CD4-positive, alpha-beta T cell (primary cell): Measurements from ENCODE around the gene PMPCB. TPM values are rescaled to one million over a fixed set of nuclear protein-coding genes. Genes with fewer than 3 reads are reported as not detected.

ENCODE experiments used
- ATAC-seq: fragments of 200-7000 bp; cut with Tn5 transposase; one replicate; pipeline ENCODE4 v1.10.0; 2022; ENCODE audit warnings: mild to moderate bottlenecking; ENCODE audit not compliant: poor library complexity
- CTCF ChIA-PET: fragments of 350-600 bp; sonication (Branson Sonifier 250); formaldehyde crosslinking; loops from one replicate; lab custom pipeline; 2021; ENCODE audit warnings: antibody characterized with exemption, inconsistent platforms; lab: Charles Lee
- POLR2A ChIA-PET: fragments of 350-600 bp; sonication (Branson Sonifier 250); formaldehyde crosslinking; loops from one replicate; lab custom pipeline; 2021; ENCODE audit warnings: antibody characterized with exemption, inconsistent platforms; lab: Charles Lee
- DNase-seq, 14 experiments: peaks; one replicate each; pipeline ENCODE4 v3.0.0-alpha.2; 2013 to 2020; ENCODE audit warnings: mixed read lengths in 2 of 14
- H3K27ac ChIP-seq, 2 donors: one replicate each; pipeline versions ENCODE4 v1.5.1 to v1.7.0; 2013; ENCODE audit warnings: low read length in 2 of 2, low read depth in 1 of 2, mild to moderate bottlenecking in 1 of 2
- H3K27me3 ChIP-seq, 2 experiments: 1 replicate in 1 of 2; 2 replicates in 1 of 2; pipeline versions ENCODE4 v1.6.1 to v1.7.0; 2013; ENCODE audit warnings: low read length in 2 of 2, control low read depth in 1 of 2, mild to moderate bottlenecking in 1 of 2, moderate library complexity in 1 of 2; ENCODE audit not compliant: insufficient read depth in 2 of 2, control insufficient read depth in 1 of 2
- H3K36me3 ChIP-seq: one replicate; pipeline ENCODE4 v1.6.1; 2013; ENCODE audit warnings: low read length, control low read depth; ENCODE audit not compliant: insufficient read depth
- H3K4me1 ChIP-seq: one replicate; pipeline ENCODE4 v1.6.1; 2013; ENCODE audit warnings: low read length, control low read depth; ENCODE audit not compliant: insufficient read depth
- H3K4me3 ChIP-seq: one replicate; pipeline ENCODE4 v1.5.1; 2013; ENCODE audit warnings: mild to moderate bottlenecking, low read length, moderate library complexity
- H3K9me3 ChIP-seq, 2 experiments: 1 replicate in 1 of 2; 2 replicates in 1 of 2; pipeline versions ENCODE4 v1.6.1 to v1.7.0; 2013; ENCODE audit warnings: low read length in 2 of 2, mild to moderate bottlenecking in 2 of 2, control low read depth in 1 of 2, moderate library complexity in 1 of 2; ENCODE audit not compliant: control insufficient read depth in 1 of 2, insufficient read depth in 1 of 2
- H3K27ac Mint-ChIP-seq: one replicate; pipeline ENCODE4 v1.8.0; 2020; ENCODE audit warnings: mixed read lengths
- H3K27me3 Mint-ChIP-seq: one replicate; pipeline ENCODE4 v1.8.0; 2021; ENCODE audit warnings: mixed read lengths
- H3K36me3 Mint-ChIP-seq: one replicate; pipeline ENCODE4 v1.8.0; 2021; ENCODE audit warnings: low read depth, mixed read lengths
- H3K4me1 Mint-ChIP-seq: one replicate; pipeline ENCODE4 v1.8.0; 2021; ENCODE audit warnings: low read depth, mixed read lengths
- H3K4me3 Mint-ChIP-seq: one replicate; pipeline ENCODE4 v1.8.0; 2020; ENCODE audit warnings: mild to moderate bottlenecking, mixed read lengths
- H3K9me3 Mint-ChIP-seq: one replicate; pipeline ENCODE4 v1.8.0; 2020; ENCODE audit warnings: mixed read lengths
- CTCF ChIP-seq: fragments of 200-600 bp; IDR thresholded peaks from one replicate; pipeline ENCODE4 v1.8.0; 2022; ENCODE audit warnings: antibody characterized with exemption, mild to moderate bottlenecking
- intact Hi-C, 2 experiments: fragments of 100-400 bp; cut with DNase I in 1 of 2; cut with micrococcal nuclease in 1 of 2; formaldehyde crosslinking; loops; one replicate each; pipeline versions ENCODE4 v1.15.1 to v1.9.0; 2023 to 2025; cut with DNase I, micrococcal nuclease
- total RNA-seq, 174 experiments: library from RNA in 2 of 174; stranded (reverse) in 2 of 174; gene quantifications; one replicate each; pipeline ENCODE4 v1.2.3 and lab custom pipeline; 2021 to 2026

The PMPCB gene
- total RNA-seq, 2 experiments from 2014 or later, result 101 to 103 TPM

GRCh38 chr7:103349805-103350204, 52.6 kb downstream of the PMPCB start:
- DNase-seq, result no peak
- H3K27me3 Mint-ChIP-seq, result no peaks in the 10 kb centered on the region
- peaks cover 36% of the 10 kb centered on the region for H3K4me1 ChIP-seq
- peaks cover 66% of the 10 kb centered on the region for H3K4me1 Mint-ChIP-seq
- H3K36me3 ChIP-seq, result peaks cover 36% of the 10 kb centered on the region
- no peak for TF ChIP-seq CTCF
- H3K27ac ChIP-seq, result no peak overlapping the region
- H3K4me3 Mint-ChIP-seq, result peak overlapping the region; percentile 100
- H3K9me3 Mint-ChIP-seq, result no peaks in the 10 kb centered on the region
- peak overlapping the region; percentile 96 for H3K27ac Mint-ChIP-seq
- no peak overlapping the region for H3K4me3 ChIP-seq
- H3K27me3 ChIP-seq, result no peaks in the 10 kb centered on the region
- ATAC-seq, result no peak
- ChIA-PET CTCF (no interaction called here), POLR2A (no interaction called here)
- intact Hi-C loops, result no loop called here
- H3K36me3 Mint-ChIP-seq, result peaks cover 55% of the 10 kb centered on the region
- H3K9me3 ChIP-seq, result no peaks in the 10 kb centered on the region

Other genes with a start within 250 kb of the PMPCB start
- gene FBXL13, start 222.6 kb upstream of the PMPCB start, total RNA-seq, result 1 to 10 TPM in 1 of 2 experiments, under 1 TPM in 1; 0.89 to 1.4 TPM
- gene ARMC10, start 222.3 kb upstream of the PMPCB start, total RNA-seq, result 1 to 10 TPM; 6.0 to 6.9 TPM
- gene NAPEPLD, start 148.3 kb upstream of the PMPCB start, total RNA-seq, result 1 to 10 TPM; 1.5 to 1.7 TPM
- gene DNAJC2, start 47.3 kb downstream of the PMPCB start, total RNA-seq, result 10 to 100 TPM; 72.0 to 77.4 TPM
- 100 to 1,000 TPM; 101 to 102 TPM for gene PSMC2, start 50.2 kb downstream of the PMPCB start, total RNA-seq
- not detected for gene SLC26A5, start 148.8 kb downstream of the PMPCB start, total RNA-seq